Purkinje cell (primary cell): Measurements from ENCODE around the gene FOXN1. TPM values are rescaled to one million over a fixed set of nuclear protein-coding genes. Genes with fewer than 3 reads are reported as not detected.

Experiments
- polyA plus RNA-seq: library from polyadenylated mRNA; unstranded; fragments of >200 nt; fragmentation: Nextera tagmentation; gene quantifications from 2 replicates; pipeline ENCODE4 v1.2.1, GENCODE V29; 2014

FOXN1 gene, protein sequence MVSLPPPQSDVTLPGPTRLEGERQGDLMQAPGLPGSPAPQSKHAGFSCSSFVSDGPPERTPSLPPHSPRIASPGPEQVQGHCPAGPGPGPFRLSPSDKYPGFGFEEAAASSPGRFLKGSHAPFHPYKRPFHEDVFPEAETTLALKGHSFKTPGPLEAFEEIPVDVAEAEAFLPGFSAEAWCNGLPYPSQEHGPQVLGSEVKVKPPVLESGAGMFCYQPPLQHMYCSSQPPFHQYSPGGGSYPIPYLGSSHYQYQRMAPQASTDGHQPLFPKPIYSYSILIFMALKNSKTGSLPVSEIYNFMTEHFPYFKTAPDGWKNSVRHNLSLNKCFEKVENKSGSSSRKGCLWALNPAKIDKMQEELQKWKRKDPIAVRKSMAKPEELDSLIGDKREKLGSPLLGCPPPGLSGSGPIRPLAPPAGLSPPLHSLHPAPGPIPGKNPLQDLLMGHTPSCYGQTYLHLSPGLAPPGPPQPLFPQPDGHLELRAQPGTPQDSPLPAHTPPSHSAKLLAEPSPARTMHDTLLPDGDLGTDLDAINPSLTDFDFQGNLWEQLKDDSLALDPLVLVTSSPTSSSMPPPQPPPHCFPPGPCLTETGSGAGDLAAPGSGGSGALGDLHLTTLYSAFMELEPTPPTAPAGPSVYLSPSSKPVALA
- polyA plus RNA-seq = not detected in 2 replicates

DNA sequence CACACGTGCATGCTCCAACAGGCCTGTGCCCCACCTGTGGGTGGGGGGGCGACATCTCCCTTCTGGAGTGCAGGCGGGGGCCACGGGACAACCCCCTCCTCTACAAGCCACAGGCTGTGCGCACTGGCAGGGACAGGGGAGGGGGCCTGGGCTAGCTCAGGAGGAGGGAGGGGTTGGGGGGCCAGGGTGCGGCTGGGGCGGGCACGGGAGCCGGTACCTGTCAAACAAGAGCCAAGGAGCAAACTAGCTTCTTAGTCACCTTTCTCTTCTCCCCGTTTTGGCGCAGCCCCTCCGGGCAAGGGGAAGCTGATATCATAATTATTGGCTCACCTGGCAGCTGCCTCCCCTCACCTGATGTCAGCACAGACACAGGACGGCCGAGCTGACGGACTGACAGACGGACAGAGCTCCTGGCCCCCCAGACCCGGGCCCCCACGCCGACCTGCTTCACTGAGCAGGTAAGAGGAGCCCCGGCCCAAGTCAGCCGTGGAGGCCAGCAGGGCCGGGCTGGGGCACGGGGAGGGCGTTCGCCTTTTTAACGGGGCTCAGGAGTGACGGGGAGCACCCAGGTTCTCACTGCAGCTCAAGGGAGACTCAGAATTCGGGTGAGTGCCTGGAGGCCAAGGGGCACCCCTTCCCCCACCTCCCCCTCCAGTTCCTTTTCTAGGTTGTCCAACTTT is at the start of gene FOXN1:
FOXN1 (plus strand) TSS at position 363 of the 680 bp plus-strand sequence. CDS start 17,622 bp downstream, outside the sequence.

DNA sequence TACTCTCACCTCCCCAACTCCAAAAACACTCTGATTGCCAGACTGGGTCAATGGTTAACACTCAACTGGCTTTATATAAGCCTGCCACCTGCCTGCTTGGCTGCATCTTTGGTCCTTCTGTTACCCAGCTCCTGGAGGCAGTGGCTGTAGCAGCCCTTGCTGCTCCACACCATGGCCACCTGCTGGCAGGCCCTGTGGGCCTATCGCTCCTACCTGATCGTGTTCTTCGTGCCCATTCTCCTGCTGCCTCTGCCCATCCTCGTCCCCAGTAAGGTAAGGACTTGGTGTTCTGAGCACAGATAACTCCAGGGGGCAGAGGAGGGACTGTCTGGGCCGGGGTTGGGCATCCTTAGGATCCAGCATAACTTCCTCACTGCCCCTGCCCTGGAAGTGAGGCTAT is 32.6 kb upstream of the FOXN1 start, which contains the start of gene SLC13A2:
SLC13A2 (plus strand) TSS at position 103 of the 400 bp plus-strand sequence; CDS start at position 172, 69 bp downstream.

DNA sequence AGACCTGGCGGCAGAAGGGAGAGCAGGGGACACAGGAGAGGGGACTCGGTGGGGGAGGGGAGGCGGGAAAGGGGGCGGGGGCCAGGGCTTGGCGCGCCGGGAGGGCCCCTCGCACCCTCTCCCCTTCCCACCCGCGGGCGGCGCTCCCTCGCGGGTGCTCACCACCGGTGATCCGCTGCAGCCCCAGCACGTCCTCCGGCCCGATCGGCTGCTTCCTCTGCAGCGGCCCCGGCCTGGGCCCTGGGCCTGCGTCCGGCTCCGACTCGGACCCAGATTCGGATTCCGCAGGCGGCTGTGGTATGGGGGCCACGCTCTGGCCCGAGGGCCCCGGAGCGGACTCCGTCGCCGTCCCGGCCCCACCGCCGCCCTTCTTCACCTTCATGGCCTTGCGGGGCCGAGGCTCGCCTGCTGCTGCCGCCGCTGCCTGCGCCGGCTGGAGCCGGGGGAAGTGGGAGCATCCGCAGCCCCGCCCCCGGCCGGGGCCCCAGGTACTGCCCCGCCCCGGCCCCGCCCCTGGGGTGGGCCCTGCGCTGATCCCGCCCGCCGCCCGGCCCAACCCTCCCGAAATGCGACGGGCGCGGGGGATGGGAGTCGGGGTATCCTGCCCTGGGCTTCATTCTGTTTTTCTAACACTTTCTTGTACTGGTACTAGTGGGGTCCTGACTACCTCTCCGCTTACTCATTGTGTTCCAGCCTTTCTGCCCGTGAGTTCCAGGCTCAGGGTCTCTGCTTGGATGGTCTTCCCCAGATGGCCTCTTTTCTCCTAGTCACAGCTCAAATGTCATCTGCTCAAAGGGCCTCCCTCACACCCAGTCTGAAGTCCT is 46.2 kb downstream of the FOXN1 start, which contains the start of gene UNC119:
UNC119 (minus strand) TSS at position 449 of the 824 bp plus-strand sequence; CDS start at position 382, 67 bp downstream.

DNA sequence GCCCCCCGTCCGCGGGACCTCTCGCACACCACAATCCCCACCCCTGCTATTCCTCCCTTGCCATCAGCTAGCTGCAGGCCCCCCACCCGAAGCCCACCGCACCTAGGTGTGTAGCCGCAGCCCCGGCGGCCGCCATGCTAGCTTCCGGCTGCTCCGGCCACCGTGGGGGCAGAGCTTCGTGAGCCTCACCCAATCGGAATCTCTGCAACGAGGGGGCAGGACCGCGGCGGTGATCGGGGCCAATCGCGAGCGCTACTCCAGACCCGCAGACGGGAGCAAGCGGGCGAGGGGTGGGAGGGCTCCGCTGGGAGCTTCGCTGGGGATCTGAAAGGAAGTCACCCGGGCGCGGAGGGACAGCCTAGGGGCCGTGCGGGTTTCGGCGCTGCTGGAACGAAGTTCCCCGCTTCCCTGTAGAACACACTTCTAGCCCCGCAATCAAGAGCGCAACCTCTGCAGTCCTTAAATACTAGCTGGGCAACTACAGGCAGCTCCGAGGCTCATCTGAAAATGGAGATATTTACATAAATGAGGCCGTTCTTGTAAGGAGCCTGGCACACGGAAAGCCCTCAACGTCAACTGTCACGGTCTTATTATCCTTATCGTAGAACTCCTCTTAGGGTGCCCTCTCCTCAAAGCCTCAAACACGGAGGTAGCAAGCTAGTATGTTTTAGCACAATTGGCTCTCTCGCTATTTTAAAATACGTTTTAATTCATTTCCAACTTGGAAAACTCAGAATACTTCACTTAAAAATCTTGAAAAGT is 65.4 kb downstream of the FOXN1 start, which contains the start of gene PIGS:
PIGS (minus strand) TSS at position 164 of the 762 bp plus-strand sequence; CDS start at position 136, 28 bp downstream.

DNA sequence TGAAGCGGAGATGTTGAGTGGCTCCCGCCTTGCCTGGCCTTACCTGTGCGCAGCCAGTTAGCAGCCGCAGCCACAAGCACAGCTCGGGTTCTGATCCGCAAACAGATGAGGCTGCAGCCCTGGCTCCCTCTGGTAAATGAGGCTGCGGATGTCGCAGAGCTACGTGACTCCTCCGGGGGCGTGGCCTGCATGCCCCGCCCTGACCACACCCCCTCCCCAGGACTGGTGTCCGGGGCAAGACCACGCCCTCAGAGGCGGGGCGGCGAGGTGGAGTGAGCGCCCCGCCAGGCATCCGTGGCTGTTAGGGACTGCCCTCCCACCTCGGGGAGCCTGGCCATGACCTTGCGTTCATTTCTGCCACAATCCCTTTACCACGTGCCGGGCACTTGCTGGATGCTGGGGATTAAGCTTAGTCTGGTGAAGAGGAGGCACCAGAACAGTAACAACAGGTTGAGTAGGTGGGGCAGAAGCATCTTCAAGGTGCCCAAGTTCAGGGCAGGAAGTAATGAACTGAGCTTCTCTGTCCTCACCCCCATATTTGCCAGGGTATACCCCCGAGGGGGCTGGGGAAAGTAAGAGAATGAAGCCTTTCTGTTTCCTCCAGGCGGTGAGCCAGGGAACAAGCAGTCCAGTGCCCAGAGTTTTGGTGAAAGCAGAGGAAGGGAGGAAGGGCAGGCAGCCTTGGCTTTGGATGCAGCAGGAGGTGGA is 70.8 kb downstream of the FOXN1 start, which contains the start of gene ALDOC:
ALDOC (minus strand) TSS at position 138 of the 708 bp plus-strand sequence. CDS start 1,363 bp downstream, outside the sequence.

Other genes starting within 250 kb of the FOXN1 start
- gene TMEM97, start 187.1 kb upstream of the FOXN1 start, polyA plus RNA-seq = 27.8 and 29.2 TPM in 2 replicates
- 58.0 and 84.5 TPM in 2 replicates for gene IFT20, start 170.9 kb upstream of the FOXN1 start, polyA plus RNA-seq
- 9.6 and 14.1 TPM in 2 replicates for gene TNFAIP1, start 170.6 kb upstream of the FOXN1 start, polyA plus RNA-seq
- gene POLDIP2, start 148.8 kb upstream of the FOXN1 start, polyA plus RNA-seq = 15.2 and 17.8 TPM in 2 replicates
- gene SEBOX, start 141.1 kb upstream of the FOXN1 start, polyA plus RNA-seq = not detected in 2 replicates
- gene VTN, start 136.0 kb upstream of the FOXN1 start, polyA plus RNA-seq = not detected in 2 replicates
- gene SARM1, start 134.7 kb upstream of the FOXN1 start, polyA plus RNA-seq = 0.22 and 3.2 TPM in 2 replicates
- 6.7 and 17.2 TPM in 2 replicates for gene SLC46A1, start 100.1 kb upstream of the FOXN1 start, polyA plus RNA-seq
- not detected in 2 replicates for gene SLC13A2, start 32.7 kb upstream of the FOXN1 start, polyA plus RNA-seq
- 12.3 and 30.0 TPM in 2 replicates for gene UNC119, start 46.3 kb downstream of the FOXN1 start, polyA plus RNA-seq
- 60.9 and 88.9 TPM in 2 replicates for gene PIGS, start 65.2 kb downstream of the FOXN1 start, polyA plus RNA-seq
- 19,909 and 22,599 TPM in 2 replicates for gene ALDOC, start 70.5 kb downstream of the FOXN1 start, polyA plus RNA-seq
- gene SPAG5, start 92.7 kb downstream of the FOXN1 start, polyA plus RNA-seq = 202 and 262 TPM in 2 replicates
- gene RSKR, start 107.8 kb downstream of the FOXN1 start, polyA plus RNA-seq = 9.8 and 10.9 TPM in 2 replicates
- 4.0 and 4.4 TPM in 2 replicates for gene BLTP2, start 138.8 kb downstream of the FOXN1 start, polyA plus RNA-seq
- 174 and 197 TPM in 2 replicates for gene SDF2, start 155.6 kb downstream of the FOXN1 start, polyA plus RNA-seq
- gene SUPT6H, start 155.9 kb downstream of the FOXN1 start, polyA plus RNA-seq = 17.7 and 23.4 TPM in 2 replicates
- 0.74 and 1.7 TPM in 2 replicates for gene PROCA1, start 205.5 kb downstream of the FOXN1 start, polyA plus RNA-seq
- gene RAB34, start 211.5 kb downstream of the FOXN1 start, polyA plus RNA-seq = 4.9 and 7.8 TPM in 2 replicates
- gene RPL23A, start 213.6 kb downstream of the FOXN1 start, polyA plus RNA-seq = 1,067 and 1,205 TPM in 2 replicates
- gene TLCD1, start 219.9 kb downstream of the FOXN1 start, polyA plus RNA-seq = 3.3 and 3.5 TPM in 2 replicates
- 2.3 TPM in 1 of 2 replicates, not detected in the other for gene NEK8, start 222.4 kb downstream of the FOXN1 start, polyA plus RNA-seq
- 0.57 TPM in 1 of 2 replicates, not detected in the other for gene TRAF4, start 237.7 kb downstream of the FOXN1 start, polyA plus RNA-seq